ENCODE results near the gene SPEG. TPM values are rescaled to one million over a fixed set of nuclear protein-coding genes. Genes with fewer than 3 reads are reported as not detected.

The SPEG gene
- total RNA-seq, 3 donors from 2014 or later, result 0.32 to 36.6 (median 21.0) TPM

- Histone ChIP-seq H3K9me3 (no peaks in the 10 kb centered on the region), H3K36me3 (no peaks in the 10 kb centered on the region), H3K4me3 (no peak overlapping the region), H3K27ac (no peak overlapping the region), H3K4me1 (no peaks in the 10 kb centered on the region), H3K27me3 (peaks cover 0 to 4% of the 10 kb centered on the region in 2 donors)
- intact Hi-C loops (cut with DNase I; ENCODE audit: low total_unique reads), result no loop called here
- DNase-seq (ENCODE audit: low spot score in 2 of 2), result no peak
- TF ChIP-seq CTCF (IDR thresholded peaks at IDR 0.05), result no peak
- no peak for TF ChIP-seq POLR2A (IDR thresholded peaks at IDR 0.05)
- TF ChIP-seq POLR2AphosphoS5 (IDR thresholded peaks at IDR 0.05), result no peak
Observed at GRCh38 chr2:219490600-219491130, 56.0 kb downstream of the SPEG start.

- Histone ChIP-seq H3K27ac (no peak overlapping the region), H3K4me3 (no peak overlapping the region), H3K36me3 (no peaks in the 10 kb centered on the region), H3K27me3 (peaks cover 0 to 2% of the 10 kb centered on the region in 2 donors), H3K4me1 (no peaks in the 10 kb centered on the region), H3K9me3 (no peaks in the 10 kb centered on the region)
- DNase-seq (ENCODE audit: low spot score in 2 of 2), result no peak
- intact Hi-C loops (cut with DNase I; ENCODE audit: low total_unique reads), result no loop called here
- TF ChIP-seq CTCF (IDR thresholded peaks at IDR 0.05) (no peak), POLR2A (IDR thresholded peaks at IDR 0.05) (no peak), POLR2AphosphoS5 (IDR thresholded peaks at IDR 0.05) (no peak)
Observed at GRCh38 chr2:219491278-219491963, 56.8 kb downstream of the SPEG start.

- intact Hi-C loops (cut with DNase I; ENCODE audit: low total_unique reads), result no loop called here
- H3K4me3 ChIP-seq, result no peak overlapping the region
- no peak for DNase-seq (ENCODE audit: low spot score in 2 of 2)
Observed at GRCh38 chr2:219492575-219492974, 57.9 kb downstream of the SPEG start.

GRCh38 chr2:219493086-219493485, 58.4 kb downstream of the SPEG start:
- Histone ChIP-seq H3K36me3 (no peaks in the 10 kb centered on the region), H3K9me3 (no peaks in the 10 kb centered on the region), H3K27me3 (no peaks in the 10 kb centered on the region), H3K4me3 (no peak overlapping the region), H3K27ac (no peak overlapping the region), H3K4me1 (no peaks in the 10 kb centered on the region)
- intact Hi-C loops (cut with DNase I; ENCODE audit: low total_unique reads), result loop anchor here (1.0 kb wide), 1 partner anchor 33 kb away; no protein-coding TSS in a partner anchor
- DNase-seq (ENCODE audit: low spot score in 2 of 2), result no peak
- TF ChIP-seq POLR2A (IDR thresholded peaks at IDR 0.05) (no peak), CTCF (IDR thresholded peaks at IDR 0.05) (no peak), POLR2AphosphoS5 (IDR thresholded peaks at IDR 0.05) (no peak)

More at GRCh38 chr2:219492575-219492974, 57.9 kb downstream of the SPEG start:
- Histone ChIP-seq H3K9me3 (no peaks in the 10 kb centered on the region), H3K36me3 (no peaks in the 10 kb centered on the region), H3K4me1 (no peaks in the 10 kb centered on the region), H3K27me3 (no peaks in the 10 kb centered on the region), H3K27ac (no peak overlapping the region)
- no peak for TF ChIP-seq CTCF (IDR thresholded peaks at IDR 0.05)
- TF ChIP-seq POLR2A (IDR thresholded peaks at IDR 0.05), result no peak
- TF ChIP-seq POLR2AphosphoS5 (IDR thresholded peaks at IDR 0.05), result no peak

GRCh38 chr2:219494952-219495530, 60.4 kb downstream of the SPEG start:
- H3K27me3 ChIP-seq, result no peaks in the 10 kb centered on the region
- no peaks in the 10 kb centered on the region for H3K9me3 ChIP-seq
- no peak for DNase-seq (ENCODE audit: low spot score in 2 of 2)
- intact Hi-C loops (cut with DNase I; ENCODE audit: low total_unique reads), result no loop called here
- H3K4me1 ChIP-seq, result peaks cover 0 to 6% of the 10 kb centered on the region in 2 donors
- no peak overlapping the region for H3K4me3 ChIP-seq
- no peak for TF ChIP-seq POLR2AphosphoS5 (IDR thresholded peaks at IDR 0.05)
- no peaks in the 10 kb centered on the region for H3K36me3 ChIP-seq
- no peak overlapping the region for H3K27ac ChIP-seq
